ENCODE measurements around the gene ANXA9. TPM values are rescaled to one million over a fixed set of nuclear protein-coding genes. Genes with fewer than 3 reads are reported as not detected.

The ANXA9 gene
- total RNA-seq, 1 experiment from 2014 or later: 1.2 TPM

DNA sequence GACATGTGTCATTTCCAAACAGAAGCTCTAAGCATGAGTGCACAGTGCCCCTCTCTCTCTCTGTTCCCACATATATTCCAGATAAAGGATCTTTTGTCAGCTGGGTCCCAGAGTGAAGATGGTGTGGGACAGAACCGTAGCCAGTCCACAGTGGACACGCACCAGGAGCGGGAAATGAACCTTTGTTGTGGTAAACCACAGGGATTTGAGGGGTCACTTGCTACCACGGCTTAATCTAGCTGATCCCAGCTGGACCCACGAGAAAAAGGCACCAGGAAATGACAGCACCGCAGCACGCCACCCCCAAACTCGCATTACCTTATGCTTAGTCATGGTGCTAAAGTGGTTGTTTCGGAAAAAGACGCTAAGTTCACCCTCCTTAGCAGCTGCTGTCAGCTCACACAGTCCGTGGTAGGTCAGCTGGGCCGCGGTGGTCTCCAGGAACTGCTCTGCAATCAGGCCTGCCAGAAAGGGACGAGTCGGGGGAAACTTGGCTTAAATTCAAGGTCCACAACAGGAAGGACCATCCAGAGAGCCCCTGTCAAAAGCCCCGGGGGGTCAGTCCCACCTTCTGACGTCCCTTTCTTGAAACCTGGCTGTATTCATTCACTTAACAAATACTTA lies 17.1 kb downstream of the ANXA9 start:
- DNase-seq (ENCODE audit: low read depth, low spot score): no peak
- Histone ChIP-seq H3K4me1 (ENCODE audit: control insufficient read depth, insufficient read depth, low read length) (peaks cover 5% of the 10 kb centered on the region; the same call in 1 of the 2 replicates), H3K4me3 (ENCODE audit: low read depth in 2 of 2, low read length in 2 of 2) (no peak overlapping the region), H3K27me3 (ENCODE audit: control insufficient read depth, insufficient read depth, low read length) (no peaks in the 10 kb centered on the region), H3K9me3 (ENCODE audit: control insufficient read depth, insufficient read depth, low read depth, low read length) (no peaks in the 10 kb centered on the region), H3K27ac (ENCODE audit: low read length) (no peak overlapping the region), H3K36me3 (ENCODE audit: control insufficient read depth, insufficient read depth, low read length) (no peaks in the 10 kb centered on the region)
- ChIA-PET POLR2A (no interaction called here), CTCF (no interaction called here)
- TF ChIP-seq TCF7L2 (IDR thresholded peaks at IDR 0.05; ENCODE audit: low read depth, low read length) (no peak), SIN3A (IDR thresholded peaks at IDR 0.05; ENCODE audit: borderline replicate concordance, insufficient read depth, low read depth, low read length) (no peak)
- TF ChIP-seq, protein P1, sequence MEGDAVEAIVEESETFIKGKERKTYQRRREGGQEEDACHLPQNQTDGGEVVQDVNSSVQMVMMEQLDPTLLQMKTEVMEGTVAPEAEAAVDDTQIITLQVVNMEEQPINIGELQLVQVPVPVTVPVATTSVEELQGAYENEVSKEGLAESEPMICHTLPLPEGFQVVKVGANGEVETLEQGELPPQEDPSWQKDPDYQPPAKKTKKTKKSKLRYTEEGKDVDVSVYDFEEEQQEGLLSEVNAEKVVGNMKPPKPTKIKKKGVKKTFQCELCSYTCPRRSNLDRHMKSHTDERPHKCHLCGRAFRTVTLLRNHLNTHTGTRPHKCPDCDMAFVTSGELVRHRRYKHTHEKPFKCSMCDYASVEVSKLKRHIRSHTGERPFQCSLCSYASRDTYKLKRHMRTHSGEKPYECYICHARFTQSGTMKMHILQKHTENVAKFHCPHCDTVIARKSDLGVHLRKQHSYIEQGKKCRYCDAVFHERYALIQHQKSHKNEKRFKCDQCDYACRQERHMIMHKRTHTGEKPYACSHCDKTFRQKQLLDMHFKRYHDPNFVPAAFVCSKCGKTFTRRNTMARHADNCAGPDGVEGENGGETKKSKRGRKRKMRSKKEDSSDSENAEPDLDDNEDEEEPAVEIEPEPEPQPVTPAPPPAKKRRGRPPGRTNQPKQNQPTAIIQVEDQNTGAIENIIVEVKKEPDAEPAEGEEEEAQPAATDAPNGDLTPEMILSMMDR (IDR thresholded peaks at IDR 0.05): no peak
- in situ Hi-C loops (cut with HindIII; ENCODE audit: low pct_unique_long_range_greater_than_20kb, low sequenced_read_pairs): no loop called here
- intact Hi-C loops (cut with micrococcal nuclease; ENCODE audit: unreplicated experiment): no loop called here
- ATAC-seq: no peak
- no TSS peak for BruUV-seq (replicated peaks)

DNA sequence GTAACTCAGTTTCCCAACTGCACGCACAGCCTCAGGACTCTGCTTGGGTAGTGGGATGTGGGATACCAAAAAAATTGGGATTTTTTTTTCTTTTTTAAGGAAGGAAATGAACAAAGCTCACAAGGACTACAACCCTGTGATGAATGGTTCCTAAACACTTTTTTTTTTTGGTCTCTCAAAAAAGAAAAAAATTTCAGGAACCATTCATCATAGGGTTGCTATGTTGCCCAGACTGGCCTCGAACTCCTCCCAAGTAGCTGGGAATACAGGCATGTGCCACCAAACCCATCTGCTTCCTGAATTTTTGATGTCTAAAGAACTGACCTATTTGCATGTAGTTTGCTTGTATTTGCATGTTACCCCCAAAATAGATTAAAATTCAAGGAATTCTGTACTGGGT lies 17.8 kb downstream of the ANXA9 start:
- CTCF ChIA-PET: no interaction called here
- peaks cover 5% of the 10 kb centered on the region; the same call in 1 of the 2 replicates for H3K4me1 ChIP-seq (ENCODE audit: control insufficient read depth, insufficient read depth, low read length)

More for the DNA sequence above, 17.8 kb downstream of the ANXA9 start:
- intact Hi-C loops (cut with micrococcal nuclease; ENCODE audit: unreplicated experiment): no loop called here
- ATAC-seq (no peak), DNase-seq (ENCODE audit: low read depth, low spot score) (no peak)
- Histone ChIP-seq H3K4me3 (ENCODE audit: low read depth in 2 of 2, low read length in 2 of 2) (no peak overlapping the region), H3K9me3 (ENCODE audit: control insufficient read depth, insufficient read depth, low read depth, low read length) (no peaks in the 10 kb centered on the region), H3K36me3 (ENCODE audit: control insufficient read depth, insufficient read depth, low read length) (no peaks in the 10 kb centered on the region), H3K27ac (ENCODE audit: low read length) (no peak overlapping the region), H3K27me3 (ENCODE audit: control insufficient read depth, insufficient read depth, low read length) (no peaks in the 10 kb centered on the region)
- POLR2A ChIA-PET: no interaction called here
- TF ChIP-seq SIN3A (IDR thresholded peaks at IDR 0.05; ENCODE audit: borderline replicate concordance, insufficient read depth, low read depth, low read length): no peak
- no peak for TF ChIP-seq POLR2AphosphoS5 (IDR thresholded peaks at IDR 0.05; ENCODE audit: low read depth, low read length)
- TF ChIP-seq, protein P1 (IDR thresholded peaks at IDR 0.05): no peak
- TF ChIP-seq, protein P2, sequence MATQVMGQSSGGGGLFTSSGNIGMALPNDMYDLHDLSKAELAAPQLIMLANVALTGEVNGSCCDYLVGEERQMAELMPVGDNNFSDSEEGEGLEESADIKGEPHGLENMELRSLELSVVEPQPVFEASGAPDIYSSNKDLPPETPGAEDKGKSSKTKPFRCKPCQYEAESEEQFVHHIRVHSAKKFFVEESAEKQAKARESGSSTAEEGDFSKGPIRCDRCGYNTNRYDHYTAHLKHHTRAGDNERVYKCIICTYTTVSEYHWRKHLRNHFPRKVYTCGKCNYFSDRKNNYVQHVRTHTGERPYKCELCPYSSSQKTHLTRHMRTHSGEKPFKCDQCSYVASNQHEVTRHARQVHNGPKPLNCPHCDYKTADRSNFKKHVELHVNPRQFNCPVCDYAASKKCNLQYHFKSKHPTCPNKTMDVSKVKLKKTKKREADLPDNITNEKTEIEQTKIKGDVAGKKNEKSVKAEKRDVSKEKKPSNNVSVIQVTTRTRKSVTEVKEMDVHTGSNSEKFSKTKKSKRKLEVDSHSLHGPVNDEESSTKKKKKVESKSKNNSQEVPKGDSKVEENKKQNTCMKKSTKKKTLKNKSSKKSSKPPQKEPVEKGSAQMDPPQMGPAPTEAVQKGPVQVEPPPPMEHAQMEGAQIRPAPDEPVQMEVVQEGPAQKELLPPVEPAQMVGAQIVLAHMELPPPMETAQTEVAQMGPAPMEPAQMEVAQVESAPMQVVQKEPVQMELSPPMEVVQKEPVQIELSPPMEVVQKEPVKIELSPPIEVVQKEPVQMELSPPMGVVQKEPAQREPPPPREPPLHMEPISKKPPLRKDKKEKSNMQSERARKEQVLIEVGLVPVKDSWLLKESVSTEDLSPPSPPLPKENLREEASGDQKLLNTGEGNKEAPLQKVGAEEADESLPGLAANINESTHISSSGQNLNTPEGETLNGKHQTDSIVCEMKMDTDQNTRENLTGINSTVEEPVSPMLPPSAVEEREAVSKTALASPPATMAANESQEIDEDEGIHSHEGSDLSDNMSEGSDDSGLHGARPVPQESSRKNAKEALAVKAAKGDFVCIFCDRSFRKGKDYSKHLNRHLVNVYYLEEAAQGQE (IDR thresholded peaks at IDR 0.05; ENCODE audit: insufficient read depth in 1 of 2, low read depth in 2 of 2, low read length in 1 of 2): no peak
- no peak for TF ChIP-seq TCF7L2 (IDR thresholded peaks at IDR 0.05; ENCODE audit: low read depth, low read length)
- in situ Hi-C loops (cut with HindIII; ENCODE audit: low pct_unique_long_range_greater_than_20kb, low sequenced_read_pairs): no loop called here
- no TSS peak for BruUV-seq (replicated peaks)

Data from Panc1 (cell line).